K562 (cell line): Measurements from ENCODE around the gene GALE. TPM values are rescaled to one million over a fixed set of nuclear protein-coding genes. Genes with fewer than 3 reads are reported as not detected.

ENCODE experiments used
- ATF1 ChIP-seq, 2 experiments: fragments of 450-650 bp in 1 of 2; IDR thresholded peaks; 2 replicates each; pipeline ENCODE4 v1.6.1; 2016; ENCODE audit warnings: missing compliant biosample characterization in 1 of 2, missing genetic modification characterization in 1 of 2
- CEBPB ChIP-seq: fragments of 450-650 bp; IDR thresholded peaks from 2 replicates; pipeline ENCODE4 v1.6.1; 2016; ENCODE audit warnings: missing genetic modification characterization, missing compliant biosample characterization
- CREM ChIP-seq: IDR thresholded peaks from 2 replicates; pipeline ENCODE4 v1.6.1; 2014; ENCODE audit warnings: antibody characterized with exemption, low read depth
- ELF4 ChIP-seq: fragments of 450-650 bp; formaldehyde crosslinking; IDR thresholded peaks from 2 replicates; pipeline ENCODE4 v1.4.0; 2022; ENCODE audit warnings: missing genetic modification characterization
- ESRRA ChIP-seq: fragments of 450-650 bp; IDR thresholded peaks from 2 replicates; pipeline ENCODE4 v1.6.1; 2014; ENCODE audit warnings: low read depth, mild to moderate bottlenecking, moderate library complexity, borderline replicate concordance
- FOXA3 ChIP-seq, 2 experiments: fragments of 450-650 bp in 1 of 2; sonication (generic) in 1 of 2; formaldehyde crosslinking; IDR thresholded peaks in 1 of 2; conservative IDR thresholded peaks in 1 of 2; 2 replicates each; pipeline versions ENCODE4 v1.4.0 to v1.8.0; 2020 to 2022; ENCODE audit warnings: mild to moderate bottlenecking in 2 of 2, missing genetic modification reagents in 1 of 2
- KAT7 ChIP-seq: sonication (generic); formaldehyde crosslinking; IDR thresholded peaks from 2 replicates; pipeline ENCODE4 v1.8.0; 2022; ENCODE audit warnings: missing genetic modification reagents, mild to moderate bottlenecking, borderline replicate concordance
- KLF16 ChIP-seq: IDR thresholded peaks from 2 replicates; pipeline ENCODE4 v1.6.1; 2016; ENCODE audit warnings: antibody characterized with exemption
- MAFF ChIP-seq: IDR thresholded peaks from 2 replicates; pipeline ENCODE4 v1.6.1; 2012; ENCODE audit warnings: low read length, improper control_type of control experiment
- MAFG ChIP-seq: fragments of 450-650 bp; conservative IDR thresholded peaks from 2 replicates; pipeline ENCODE4 v1.6.1; 2016; ENCODE audit warnings: missing genetic modification characterization, missing compliant biosample characterization
- MIER1 ChIP-seq: fragments of 450-650 bp; IDR thresholded peaks from 2 replicates; pipeline ENCODE4 v1.6.1; 2016; ENCODE audit warnings: antibody characterized with exemption, mild to moderate bottlenecking, low read depth
- MTA1 ChIP-seq: fragments of 450-650 bp; IDR thresholded peaks from 2 replicates; pipeline ENCODE4 v1.6.1; 2017; ENCODE audit warnings: borderline replicate concordance
- NCOA4 ChIP-seq: fragments of 450-650 bp; IDR thresholded peaks from 2 replicates; pipeline ENCODE4 v1.6.1; 2018; ENCODE audit warnings: mild to moderate bottlenecking; ENCODE audit not compliant: partially characterized antibody
- NR4A1 ChIP-seq, 2 experiments: fragments of 250-450 bp in 1 of 2; fragments of 450-650 bp in 1 of 2; sonication (Bioruptor Pico) in 1 of 2; IDR thresholded peaks; 2 replicates each; pipeline versions ENCODE4 v1.4.0 to v1.6.1; 2016 to 2020; ENCODE audit warnings: mild to moderate bottlenecking in 2 of 2, missing compliant biosample characterization in 1 of 2, missing genetic modification characterization in 1 of 2, moderate library complexity in 1 of 2
- PATZ1 ChIP-seq: fragments of 250-450 bp; sonication (Bioruptor Pico); IDR thresholded peaks from 2 replicates; pipeline ENCODE4 v1.5.0; 2020; ENCODE audit warnings: mild to moderate bottlenecking, borderline replicate concordance
- PHF8 ChIP-seq: fragments of 200-600 bp; sonication (generic); IDR thresholded peaks from 2 replicates; pipeline ENCODE4 v1.6.1; 2012; ENCODE audit warnings: mixed run types, mild to moderate bottlenecking, inconsistent platforms, low read length, moderate library complexity, borderline replicate concordance
- POU5F1 ChIP-seq: fragments of 150-350 bp; IDR thresholded peaks from 2 replicates; pipeline ENCODE4 v1.6.1; 2014; ENCODE audit warnings: borderline replicate concordance, low read length, low read depth, mild to moderate bottlenecking; ENCODE audit not compliant: partially characterized antibody
- SMARCA5 ChIP-seq: fragments of 450-650 bp; IDR thresholded peaks from 2 replicates; pipeline ENCODE4 v1.6.1; 2016
- SOX6 ChIP-seq: fragments of 450-650 bp; IDR thresholded peaks from 2 replicates; pipeline ENCODE4 v1.6.1; 2014; ENCODE audit warnings: mild to moderate bottlenecking
- SUPT5H ChIP-seq: fragments of 450-650 bp; IDR thresholded peaks from 2 replicates; pipeline ENCODE4 v1.6.1; 2016
- TRIM28 ChIP-seq: fragments of 450-650 bp; IDR thresholded peaks from 2 replicates; pipeline ENCODE4 v1.6.1; 2017
- ZBTB34 ChIP-seq: fragments of 250-450 bp; sonication (Bioruptor Pico); IDR thresholded peaks from 2 replicates; pipeline ENCODE4 v1.8.0; 2021; ENCODE audit warnings: mild to moderate bottlenecking, moderate library complexity
- ZEB2 ChIP-seq: fragments of 450-650 bp; IDR thresholded peaks from 2 replicates; pipeline ENCODE4 v1.6.1; 2016
- ZNF274 ChIP-seq: IDR thresholded peaks from 2 replicates; pipeline ENCODE4 v1.6.1; 2011; ENCODE audit warnings: low read depth, mild to moderate bottlenecking, low read length, moderate library complexity, borderline replicate concordance
- ZNF639 ChIP-seq, 2 experiments: fragments of 200-800 bp in 1 of 2; sonication (Bioruptor generic) in 1 of 2; sonication (generic) in 1 of 2; formaldehyde crosslinking in 1 of 2; IDR thresholded peaks in 1 of 2; conservative IDR thresholded peaks in 1 of 2; 2 replicates each; pipeline versions ENCODE4 v1.5.0 to v1.6.1; 2016 to 2020; ENCODE audit warnings: missing compliant biosample characterization in 1 of 2, missing genetic modification characterization in 1 of 2, missing genetic modification reagents in 1 of 2
- polyA plus RNA-seq, 8 experiments: library from polyadenylated mRNA; depleted of rRNA in 4 of 8; stranded (reverse) in 5 of 8; unstranded in 3 of 8; fragments of >200 nt; fragmentation: Nextera tagmentation in 2 of 8; fragmentation: Illumina TruSeq in 1 of 8; extraction: Ambion mirVana in 2 of 8; extraction: Trizol in 1 of 8; gene quantifications; 2 replicates each; pipeline versions ENCODE4 v1.2.1 to v1.2.3, GENCODE V29; 2011 to 2014; ENCODE audit warnings: inconsistent platforms in 1 of 8, missing spikeins in 1 of 8
- total RNA-seq, 7 experiments: library from RNA; depleted of rRNA in 6 of 7; stranded (reverse); fragments of >200 nt in 6 of 7; fragmentation: Illumina TruSeq in 2 of 7; extraction: Trizol in 2 of 7; gene quantifications; 2 replicates each; pipeline versions ENCODE4 v1.2.1 to v1.2.3, GENCODE V29; 2011 to 2021; ENCODE audit warnings: low replicate concordance in 1 of 7

Gene GALE
- total and polyA plus RNA-seq, 9 of the 15 experiments (the other 6 are each of a cell fraction or from before 2014, with no cell fraction given): 8.4 to 139 (median 88.3) TPM

GRCh38 chr1:23790696-23791515 lies 9.6 kb downstream of the GALE start, which contains the start of gene LYPLA2 (continued):
- TF ChIP-seq MAFG (no peak), ESRRA (peak; percentile 29; the same call in 1 of the 2 replicates), ATF1 (CRISPR knock-in tag; IDR thresholded peaks at IDR 0.05) (no peak), ATF1 (tag; IDR thresholded peaks at IDR 0.05) (peak; percentile 53), ZNF274 (no peak), SMARCA5 (no peak), SUPT5H (peak; percentile 84), POU5F1 (no peak), SOX6 (peak; percentile 41; the same call in 1 of the 2 replicates), CEBPB (no peak), MAFF (no peak), MTA1 (no peak), ELF4 (CRISPR knock-in tag) (peak; percentile 98), TRIM28 (no peak), KLF16 (no peak), PHF8 (peak; percentile 59; the same call in 1 of the 2 replicates), ZEB2 (no peak), ZNF639 (CRISPR knock-in tag; conservative IDR thresholded peaks at IDR 0.05 in 1 of 2, IDR thresholded peaks at IDR 0.05 in 1 of 2) (peak in 1 of 2 experiments; percentile 65; a peak in 1 of 4 replicates), NR4A1 (CRISPR knock-in tag; IDR thresholded peaks at IDR 0.05) (no peak), NR4A1 (tag; IDR thresholded peaks at IDR 0.05) (no peak), MIER1 (no peak), ZBTB34 (no peak), FOXA3 (CRISPR knock-in tag; conservative IDR thresholded peaks at IDR 0.05 in 1 of 2, IDR thresholded peaks at IDR 0.05 in 1 of 2) (no peak), KAT7 (CRISPR knock-in tag) (0 out of 2 replicates have a peak, but pooled peaks have one; percentile 19), CREM (peak; percentile 73), NCOA4 (no peak), PATZ1 (no peak)
